HEK293 (cell line): ENCODE measurements around the gene GALNT2.

ENCODE experiments used
- CTCF ChIA-PET: fragments of 350-600 bp; formaldehyde crosslinking; extraction: SDS; loops from one replicate; lab custom pipeline; 2021; ENCODE audit warnings: antibody characterized with exemption; lab: Yijun Ruan, JAX
- POLR2A ChIA-PET: fragments of 300-600 bp; formaldehyde crosslinking; extraction: SDS; loops from one replicate; lab custom pipeline; 2020; ENCODE audit warnings: antibody characterized with exemption, inconsistent platforms; lab: Yijun Ruan, JAX
- H3K27ac ChIP-seq: fragments of 200-500 bp; sonication (Bioruptor generic); 2 replicates; pipeline ENCODE4 v1.5.1; 2014; ENCODE audit warnings: low read depth, low read length, control low read depth, inconsistent platforms; ENCODE audit errors: extremely low read depth
- H3K36me3 ChIP-seq, 2 experiments: fragments of 200-500 bp in 1 of 2; sonication (Bioruptor generic) in 1 of 2; 1 replicate in 1 of 2; 2 replicates in 1 of 2; pipeline ENCODE4 v1.5.1; 2014 to 2017; ENCODE audit warnings: inconsistent platforms in 2 of 2, low read length in 2 of 2; ENCODE audit not compliant: control insufficient read depth in 2 of 2, insufficient read depth in 1 of 2
- H3K4me1 ChIP-seq: fragments of 200-500 bp; sonication (Bioruptor generic); 2 replicates; pipeline ENCODE4 v1.5.1; 2014; ENCODE audit warnings: mild to moderate bottlenecking, low read length, inconsistent platforms; ENCODE audit not compliant: control insufficient read depth, insufficient read depth
- H3K4me3 ChIP-seq: 2 replicates; pipeline ENCODE4 v1.5.1; 2011; ENCODE audit warnings: low read depth, mild to moderate bottlenecking, control low read depth, low read length, moderate library complexity
- H3K9me3 ChIP-seq: fragments of 200-500 bp; sonication (Bioruptor generic); 2 replicates; pipeline ENCODE4 v1.5.1; 2014; ENCODE audit warnings: low read depth, low read length, inconsistent platforms; ENCODE audit not compliant: control insufficient read depth, insufficient read depth
- AEBP2 ChIP-seq: fragments of 450-650 bp; formaldehyde crosslinking; IDR thresholded peaks from 2 replicates; pipeline ENCODE4 v1.5.1; 2016; ENCODE audit warnings: missing biosample characterization, missing genetic modification characterization, borderline replicate concordance
- ELK4 ChIP-seq: IDR thresholded peaks from 2 replicates; pipeline ENCODE4 v1.6.1; 2011; ENCODE audit warnings: mild to moderate bottlenecking, low read depth, low read length, borderline replicate concordance
- PRDM6 ChIP-seq: fragments of 450-650 bp; formaldehyde crosslinking; IDR thresholded peaks from 2 replicates; pipeline ENCODE4 v1.5.1; 2017; ENCODE audit warnings: missing biosample characterization, missing genetic modification characterization
- SALL2 ChIP-seq: fragments of 450-650 bp; formaldehyde crosslinking; IDR thresholded peaks from 2 replicates; pipeline ENCODE4 v1.5.0; 2017; ENCODE audit warnings: missing biosample characterization, mild to moderate bottlenecking, missing genetic modification characterization, borderline replicate concordance
- SP2 ChIP-seq: fragments of 450-650 bp; formaldehyde crosslinking; IDR thresholded peaks from 2 replicates; pipeline ENCODE4 v1.5.1; 2016; ENCODE audit warnings: missing biosample characterization, missing genetic modification characterization
- TRIM28 ChIP-seq: IDR thresholded peaks from 2 replicates; pipeline ENCODE4 v1.6.1; 2011; ENCODE audit warnings: low read length, control low read depth, borderline replicate concordance
- ZBTB6 ChIP-seq: fragments of 450-650 bp; formaldehyde crosslinking; IDR thresholded peaks from 2 replicates; pipeline ENCODE4 v1.5.1; 2017; ENCODE audit warnings: missing biosample characterization, missing genetic modification characterization
- ZIC2 ChIP-seq: fragments of 450-650 bp; formaldehyde crosslinking; IDR thresholded peaks from 2 replicates; pipeline ENCODE4 v1.5.1; 2016; ENCODE audit warnings: missing biosample characterization, missing genetic modification characterization
- ZNF10 ChIP-seq: fragments of 450-650 bp; formaldehyde crosslinking; IDR thresholded peaks from 2 replicates; pipeline ENCODE4 v1.5.1; 2017; ENCODE audit warnings: missing biosample characterization, missing genetic modification characterization
- ZNF148 ChIP-seq: fragments of 450-650 bp; formaldehyde crosslinking; IDR thresholded peaks from 2 replicates; pipeline ENCODE4 v1.5.0; 2017; ENCODE audit warnings: missing biosample characterization, missing genetic modification characterization, borderline replicate concordance
- ZNF175 ChIP-seq: fragments of 450-650 bp; formaldehyde crosslinking; IDR thresholded peaks from 2 replicates; pipeline ENCODE4 v1.5.1; 2016; ENCODE audit warnings: missing biosample characterization, missing genetic modification characterization
- ZNF366 ChIP-seq: fragments of 450-650 bp; formaldehyde crosslinking; conservative IDR thresholded peaks from 2 replicates; pipeline ENCODE4 v1.5.1; 2016; ENCODE audit warnings: missing biosample characterization, missing genetic modification characterization
- ZNF704 ChIP-seq: fragments of 450-650 bp; formaldehyde crosslinking; IDR thresholded peaks from 2 replicates; pipeline ENCODE4 v1.5.1; 2016; ENCODE audit warnings: missing biosample characterization, missing genetic modification characterization
- ZNF747 ChIP-seq: fragments of 450-650 bp; formaldehyde crosslinking; IDR thresholded peaks from 2 replicates; pipeline ENCODE4 v1.5.1; 2016; ENCODE audit warnings: missing biosample characterization, missing genetic modification characterization

Gene GALNT2

GRCh38 chr1:230212405-230212936 lies 145.4 kb downstream of the GALNT2 start (continued):
- TF ChIP-seq ZIC2 (tag by site-specific recombination): peak; percentile 26; the same call in 1 of the 2 replicates

GRCh38 chr1:230215031-230215430 lies 148.0 kb downstream of the GALNT2 start:
- no peak for TF ChIP-seq ZNF175 (tag by site-specific recombination)
- peak; percentile 51; the same call in 1 of the 2 replicates for TF ChIP-seq TRIM28
- no peak for TF ChIP-seq SALL2
- no peak for TF ChIP-seq ZNF747 (tag by site-specific recombination)
- no peak for TF ChIP-seq ZNF148
- TF ChIP-seq ZBTB6 (tag by site-specific recombination): peak; percentile 63
- TF ChIP-seq AEBP2 (tag by site-specific recombination): no peak
- TF ChIP-seq, all 188 proteins: peak for 2
- Histone ChIP-seq H3K4me3 (no peak overlapping the region), H3K36me3 (no peaks in the 10 kb centered on the region), H3K27ac (no peak overlapping the region), H3K9me3 (no peaks in the 10 kb centered on the region), H3K4me1 (peaks cover 14% of the 10 kb centered on the region)
- CTCF ChIA-PET: interaction anchor here (0.6 to 1.4 kb wide), 4 partner anchors 9 to 245 kb away, joined by 3 to 4 read pairs (median 4); no protein-coding TSS in a partner anchor
- POLR2A ChIA-PET: interaction anchor here (1.6 kb wide), 1 partner anchor 10 kb away, joined by 4 read pairs; no protein-coding TSS in a partner anchor

- Histone ChIP-seq H3K4me1 (peaks cover 9% of the 10 kb centered on the region), H3K4me3 (no peak overlapping the region), H3K36me3 (no peaks in the 10 kb centered on the region), H3K27ac (no peak overlapping the region), H3K9me3 (no peaks in the 10 kb centered on the region)
- ChIA-PET POLR2A (interaction anchor here (1.6 kb wide), 1 partner anchor 9 kb away, joined by 4 read pairs; no protein-coding TSS in a partner anchor), CTCF (interaction anchor here (0.6 to 1.2 kb wide), 2 partner anchors 102 to 245 kb away, joined by 3 to 4 read pairs; no protein-coding TSS in a partner anchor)
- TF ChIP-seq SP2 (no peak), ZNF366 (tag by site-specific recombination) (no peak), ZNF704 (no peak), ZNF10 (no peak), PRDM6 (peak; percentile 10; the same call in 1 of the 2 replicates), ELK4 (no peak)
Observed at GRCh38 chr1:230215529-230215928, 148.5 kb downstream of the GALNT2 start.
